K562 (cell line): ENCODE results near the gene SOX12. TPM values are rescaled to one million over a fixed set of nuclear protein-coding genes. Genes with fewer than 3 reads are reported as not detected.

Experiments used
- ARID4B ChIP-seq: sonication (generic); formaldehyde crosslinking; IDR thresholded peaks from 2 replicates; pipeline ENCODE4 v1.8.0; 2022; ENCODE audit warnings: mild to moderate bottlenecking, missing genetic modification reagents
- CC2D1A ChIP-seq: fragments of 450-650 bp; IDR thresholded peaks from 2 replicates; pipeline ENCODE4 v1.6.1; 2017; ENCODE audit warnings: mild to moderate bottlenecking
- GMEB1 ChIP-seq: fragments of 250-450 bp; sonication (Bioruptor Pico); IDR thresholded peaks from 2 replicates; pipeline ENCODE4 v1.4.0; 2020; ENCODE audit warnings: mild to moderate bottlenecking
- HNRNPL ChIP-seq: fragments of 200-400 bp; formaldehyde crosslinking; IDR thresholded peaks from 2 replicates; pipeline ENCODE4 v1.6.1; 2017; ENCODE audit warnings: low read depth, mild to moderate bottlenecking, low read length
- IRF2 ChIP-seq: sonication (generic); formaldehyde crosslinking; IDR thresholded peaks from 2 replicates; pipeline ENCODE4 v1.8.1; 2022; ENCODE audit warnings: mild to moderate bottlenecking, missing genetic modification reagents
- KAT8 ChIP-seq: fragments of 450-650 bp; IDR thresholded peaks from 2 replicates; pipeline ENCODE4 v1.6.1; 2016; ENCODE audit warnings: low read depth, mild to moderate bottlenecking
- PTRF ChIP-seq: fragments of 450-650 bp; IDR thresholded peaks from 2 replicates; pipeline ENCODE4 v1.6.1; 2016; ENCODE audit warnings: mild to moderate bottlenecking, missing genetic modification characterization, missing compliant biosample characterization
- RBM25 ChIP-seq: fragments of 200-400 bp; formaldehyde crosslinking; IDR thresholded peaks from 2 replicates; pipeline ENCODE4 v1.6.1; 2018; ENCODE audit warnings: low read length, low read depth, moderate library complexity; ENCODE audit not compliant: severe bottlenecking
- SMARCE1 ChIP-seq: fragments of 450-650 bp; IDR thresholded peaks from 2 replicates; pipeline ENCODE4 v1.7.1; 2016; ENCODE audit warnings: mild to moderate bottlenecking
- ZNF184 ChIP-seq: sonication (generic); formaldehyde crosslinking; IDR thresholded peaks from 2 replicates; pipeline ENCODE4 v1.5.0; 2020; ENCODE audit warnings: missing genetic modification reagents
- ZNF324 ChIP-seq: fragments of 250-450 bp; sonication (Bioruptor Pico); IDR thresholded peaks from 2 replicates; pipeline ENCODE4 v1.4.0; 2020; ENCODE audit warnings: mild to moderate bottlenecking
- polyA plus RNA-seq, 8 experiments: library from polyadenylated mRNA; depleted of rRNA in 4 of 8; stranded (reverse) in 5 of 8; unstranded in 3 of 8; fragments of >200 nt; fragmentation: Nextera tagmentation in 2 of 8; fragmentation: Illumina TruSeq in 1 of 8; extraction: Ambion mirVana in 2 of 8; extraction: Trizol in 1 of 8; gene quantifications; 2 replicates each; pipeline versions ENCODE4 v1.2.1 to v1.2.3, GENCODE V29; 2011 to 2014; ENCODE audit warnings: inconsistent platforms in 1 of 8, missing spikeins in 1 of 8
- total RNA-seq, 7 experiments: library from RNA; depleted of rRNA in 6 of 7; stranded (reverse); fragments of >200 nt in 6 of 7; fragmentation: Illumina TruSeq in 2 of 7; extraction: Trizol in 2 of 7; gene quantifications; 2 replicates each; pipeline versions ENCODE4 v1.2.1 to v1.2.3, GENCODE V29; 2011 to 2021; ENCODE audit warnings: low replicate concordance in 1 of 7
- TF ChIP-seq, protein P1 (sequence below): fragments of 450-650 bp; formaldehyde crosslinking; IDR thresholded peaks from 2 replicates; pipeline ENCODE4 v1.4.0; 2020; ENCODE audit warnings: mild to moderate bottlenecking, moderate library complexity
- TF ChIP-seq, protein P2 (sequence below): IDR thresholded peaks from 2 replicates; pipeline ENCODE4 v1.6.1; 2014; ENCODE audit warnings: antibody characterized with exemption
- TF ChIP-seq, protein P3 (sequence below): fragments of 450-650 bp; formaldehyde crosslinking; IDR thresholded peaks from 2 replicates; pipeline ENCODE4 v1.4.0; 2020; ENCODE audit warnings: mild to moderate bottlenecking, mixed read lengths

SOX12 gene
- total and polyA plus RNA-seq, 9 of the 15 experiments (the other 6 are each of a cell fraction or from before 2014, with no cell fraction given), result 0.42 to 26.3 (median 2.6) TPM

- TF ChIP-seq ARID4B (CRISPR knock-in tag) (no peak), ZNF184 (CRISPR knock-in tag) (no peak), ZNF324 (0 out of 2 replicates have a peak, but pooled peaks have one; percentile 29), RBM25 (no peak), KAT8 (no peak), SMARCE1 (no peak), GMEB1 (CRISPR knock-in tag) (peak; percentile 46), PTRF (tag) (no peak), HNRNPL (no peak), CC2D1A (no peak), IRF2 (CRISPR knock-in tag) (no peak)
- TF ChIP-seq, protein P1, sequence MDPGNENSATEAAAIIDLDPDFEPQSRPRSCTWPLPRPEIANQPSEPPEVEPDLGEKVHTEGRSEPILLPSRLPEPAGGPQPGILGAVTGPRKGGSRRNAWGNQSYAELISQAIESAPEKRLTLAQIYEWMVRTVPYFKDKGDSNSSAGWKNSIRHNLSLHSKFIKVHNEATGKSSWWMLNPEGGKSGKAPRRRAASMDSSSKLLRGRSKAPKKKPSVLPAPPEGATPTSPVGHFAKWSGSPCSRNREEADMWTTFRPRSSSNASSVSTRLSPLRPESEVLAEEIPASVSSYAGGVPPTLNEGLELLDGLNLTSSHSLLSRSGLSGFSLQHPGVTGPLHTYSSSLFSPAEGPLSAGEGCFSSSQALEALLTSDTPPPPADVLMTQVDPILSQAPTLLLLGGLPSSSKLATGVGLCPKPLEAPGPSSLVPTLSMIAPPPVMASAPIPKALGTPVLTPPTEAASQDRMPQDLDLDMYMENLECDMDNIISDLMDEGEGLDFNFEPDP (CRISPR knock-in tag), result no peak
- TF ChIP-seq, protein P2, sequence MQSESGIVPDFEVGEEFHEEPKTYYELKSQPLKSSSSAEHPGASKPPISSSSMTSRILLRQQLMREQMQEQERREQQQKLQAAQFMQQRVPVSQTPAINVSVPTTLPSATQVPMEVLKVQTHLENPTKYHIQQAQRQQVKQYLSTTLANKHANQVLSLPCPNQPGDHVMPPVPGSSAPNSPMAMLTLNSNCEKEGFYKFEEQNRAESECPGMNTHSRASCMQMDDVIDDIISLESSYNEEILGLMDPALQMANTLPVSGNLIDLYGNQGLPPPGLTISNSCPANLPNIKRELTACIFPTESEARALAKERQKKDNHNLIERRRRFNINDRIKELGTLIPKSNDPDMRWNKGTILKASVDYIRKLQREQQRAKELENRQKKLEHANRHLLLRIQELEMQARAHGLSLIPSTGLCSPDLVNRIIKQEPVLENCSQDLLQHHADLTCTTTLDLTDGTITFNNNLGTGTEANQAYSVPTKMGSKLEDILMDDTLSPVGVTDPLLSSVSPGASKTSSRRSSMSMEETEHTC, result no peak
- TF ChIP-seq, protein P3, sequence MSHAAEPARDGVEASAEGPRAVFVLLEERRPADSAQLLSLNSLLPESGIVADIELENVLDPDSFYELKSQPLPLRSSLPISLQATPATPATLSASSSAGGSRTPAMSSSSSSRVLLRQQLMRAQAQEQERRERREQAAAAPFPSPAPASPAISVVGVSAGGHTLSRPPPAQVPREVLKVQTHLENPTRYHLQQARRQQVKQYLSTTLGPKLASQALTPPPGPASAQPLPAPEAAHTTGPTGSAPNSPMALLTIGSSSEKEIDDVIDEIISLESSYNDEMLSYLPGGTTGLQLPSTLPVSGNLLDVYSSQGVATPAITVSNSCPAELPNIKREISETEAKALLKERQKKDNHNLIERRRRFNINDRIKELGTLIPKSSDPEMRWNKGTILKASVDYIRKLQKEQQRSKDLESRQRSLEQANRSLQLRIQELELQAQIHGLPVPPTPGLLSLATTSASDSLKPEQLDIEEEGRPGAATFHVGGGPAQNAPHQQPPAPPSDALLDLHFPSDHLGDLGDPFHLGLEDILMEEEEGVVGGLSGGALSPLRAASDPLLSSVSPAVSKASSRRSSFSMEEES (CRISPR knock-in tag), result 0 out of 2 replicates have a peak, but pooled peaks have one; percentile 14
These were observed 37.2 kb downstream of the SOX12 start (continued) for GRCh38 chr20:362271-363254.
